ENCODE results near the gene PRMT5. TPM values are rescaled to one million over a fixed set of nuclear protein-coding genes. Genes with fewer than 3 reads are reported as not detected.

The PRMT5 gene
- total RNA-seq, 2 experiments from 2014 or later, result 107 to 116 TPM

DNA sequence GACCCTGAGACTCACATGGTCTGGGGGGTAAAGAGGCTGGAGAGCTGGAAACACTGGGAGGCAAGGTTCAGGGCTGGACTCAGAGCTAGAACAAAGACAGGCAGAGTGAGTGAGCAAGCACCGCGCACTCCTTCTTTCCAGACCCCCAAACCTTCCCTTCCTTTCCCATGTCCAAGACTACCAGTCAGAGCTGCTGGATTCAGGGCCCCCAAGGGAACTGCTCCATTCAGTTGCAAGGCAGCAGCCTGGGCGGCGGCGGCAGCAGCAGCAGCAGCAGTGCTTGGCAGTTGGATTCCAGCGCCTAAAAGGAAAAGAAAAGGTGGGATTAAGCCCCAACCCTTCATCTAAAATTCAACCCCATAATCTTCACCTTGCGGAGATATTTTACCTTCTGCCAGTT lies 27.4 kb downstream of the PRMT5 start:
- CTCF ChIA-PET, result interaction anchor here (0.8 to 6.7 kb wide), 11 partner anchors 17 to 332 kb away, joined by 3 to 119 read pairs (median 7); partner anchors contain the start of genes LRP10, RBM23 and REM2
- POLR2A ChIA-PET, result interaction anchor here (0.8 to 2.0 kb wide), 3 partner anchors 17 to 349 kb away, joined by 3 to 14 read pairs (median 5); partner anchors contain the start of gene RBM23
- Mint-ChIP-seq H3K27me3 (no peaks in the 10 kb centered on the region), H3K4me3 (no peak overlapping the region), H3K9me3 (no peaks in the 10 kb centered on the region), H3K36me3 (ENCODE audit: low read depth) (peaks cover 50% of the 10 kb centered on the region), H3K27ac (no peak overlapping the region), H3K4me1 (ENCODE audit: low read depth) (peaks cover 13% of the 10 kb centered on the region)
- TF ChIP-seq CTCF (IDR thresholded peaks at IDR 0.05), result no peak
- DNase-seq, result no peak
- intact Hi-C loops (cut with micrococcal nuclease), result no loop called here
- ATAC-seq, result no peak

- H3K27me3 Mint-ChIP-seq, result no peaks in the 10 kb centered on the region
- H3K4me1 Mint-ChIP-seq (ENCODE audit: low read depth), result peaks cover 13% of the 10 kb centered on the region
- H3K27ac Mint-ChIP-seq, result no peak overlapping the region
- peaks cover 37% of the 10 kb centered on the region for H3K36me3 Mint-ChIP-seq (ENCODE audit: low read depth)
- peak; percentile 66 for DNase-seq
- ChIA-PET CTCF (interaction anchor here (0.7 to 6.7 kb wide), 28 partner anchors 8 to 345 kb away, joined by 3 to 119 read pairs (median 4); partner anchors contain the start of genes ACIN1, C14orf119, HAUS4 and LRP10), POLR2A (interaction anchor here (1.2 kb wide), 1 partner anchor 10 kb away, joined by 4 read pairs; no protein-coding TSS in a partner anchor)
- intact Hi-C loops (cut with micrococcal nuclease), result no loop called here
- no peak overlapping the region for H3K4me3 Mint-ChIP-seq
- ATAC-seq, result peak; percentile 82
- no peaks in the 10 kb centered on the region for H3K9me3 Mint-ChIP-seq
- peak; percentile 60 for TF ChIP-seq CTCF (IDR thresholded peaks at IDR 0.05)
Measured at GRCh38 chr14:22900081-22900799, 28.9 kb downstream of the PRMT5 start.

DNA sequence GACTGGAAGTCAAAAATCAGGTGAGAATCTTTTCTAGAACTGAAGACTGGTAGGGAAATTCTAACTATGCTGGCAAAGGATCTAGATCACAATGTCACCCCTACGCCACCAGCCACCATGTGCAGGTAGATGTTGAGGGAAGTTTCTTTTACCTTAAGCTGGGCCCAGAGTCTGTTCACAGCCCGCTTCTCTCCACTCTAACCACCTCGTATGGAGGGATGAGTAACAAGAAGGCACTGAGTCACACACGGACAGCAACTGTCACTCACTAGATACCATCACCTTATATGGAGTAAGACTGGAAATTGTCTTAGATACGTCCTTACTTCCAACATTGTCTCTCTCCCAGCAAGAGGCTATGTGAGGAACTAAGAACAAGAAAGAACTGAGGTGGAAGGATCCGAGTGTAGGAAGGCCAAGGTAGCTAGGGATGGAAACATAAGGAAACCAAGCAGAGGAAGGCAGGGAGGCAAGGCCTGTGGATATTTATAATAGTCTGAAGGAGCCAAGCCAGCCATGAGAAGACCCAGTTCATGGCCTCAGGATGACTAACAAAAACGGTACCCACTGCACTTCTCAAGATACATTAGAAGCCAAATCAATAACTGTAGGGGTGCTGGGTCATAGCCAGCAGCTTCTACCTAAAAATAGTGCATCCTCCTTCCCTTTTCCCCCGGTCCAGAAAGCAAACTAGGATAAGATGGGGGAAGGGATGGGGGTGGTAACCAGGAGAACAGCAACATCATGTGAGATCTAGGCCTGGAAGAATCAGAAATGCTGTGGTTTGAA lies 30.7 kb downstream of the PRMT5 start:
- ATAC-seq (peak; percentile 88), DNase-seq (peak; percentile 35)
- H3K36me3 Mint-ChIP-seq (ENCODE audit: low read depth), result peaks cover 20% of the 10 kb centered on the region
- H3K27me3 Mint-ChIP-seq, result no peaks in the 10 kb centered on the region
- no peak overlapping the region for H3K4me3 Mint-ChIP-seq
- no peaks in the 10 kb centered on the region for H3K9me3 Mint-ChIP-seq
- TF ChIP-seq CTCF (IDR thresholded peaks at IDR 0.05), result no peak
- POLR2A ChIA-PET, result no interaction called here
- peaks cover 13% of the 10 kb centered on the region for H3K4me1 Mint-ChIP-seq (ENCODE audit: low read depth)
- CTCF ChIA-PET, result interaction anchor here (1.4 to 6.7 kb wide), 6 partner anchors 13 to 340 kb away, joined by 4 to 119 read pairs (median 29); partner anchors contain the start of genes LRP10, RBM23 and REM2
- peak overlapping the region; percentile 74 for H3K27ac Mint-ChIP-seq
- intact Hi-C loops (cut with micrococcal nuclease), result no loop called here

GRCh38 chr14:22897357-22897756 lies 31.8 kb downstream of the PRMT5 start:
- H3K27ac Mint-ChIP-seq, result no peak overlapping the region
- no peak for TF ChIP-seq CTCF (IDR thresholded peaks at IDR 0.05)
- ATAC-seq, result no peak

More at GRCh38 chr14:22897357-22897756, 31.8 kb downstream of the PRMT5 start:
- Mint-ChIP-seq H3K9me3 (no peaks in the 10 kb centered on the region), H3K36me3 (ENCODE audit: low read depth) (peaks cover 16% of the 10 kb centered on the region), H3K27me3 (no peaks in the 10 kb centered on the region), H3K4me3 (no peak overlapping the region), H3K4me1 (ENCODE audit: low read depth) (peaks cover 13% of the 10 kb centered on the region)
- intact Hi-C loops (cut with micrococcal nuclease), result no loop called here
- POLR2A ChIA-PET, result interaction anchor here (1.0 to 1.6 kb wide), 2 partner anchors 10 to 21 kb away, joined by 3 to 7 read pairs; no protein-coding TSS in a partner anchor
- no peak for DNase-seq
- CTCF ChIA-PET, result interaction anchor here (0.9 to 2.5 kb wide), 5 partner anchors 13 to 340 kb away, joined by 3 to 34 read pairs (median 4); partner anchors contain the start of genes LRP10 and REM2

Data from activated CD8-positive, alpha-beta T cell treated with anti-CD3 and anti-CD28 coated beads for 36 hours (primary cell).